Neural cell (in vitro differentiated cells): ENCODE measurements around the gene LOXL4.

Experiments used
- POLR2AphosphoS5 ChIP-seq: IDR thresholded peaks from 2 replicates; pipeline ENCODE4 v1.6.1; 2012
- RAD21 ChIP-seq: fragments of 450-650 bp; conservative IDR thresholded peaks from 2 replicates; pipeline ENCODE4 v1.6.1; 2014; ENCODE audit warnings: antibody characterized with exemption, mild to moderate bottlenecking, moderate library complexity
- SMC3 ChIP-seq: fragments of 450-650 bp; conservative IDR thresholded peaks from 2 replicates; pipeline ENCODE4 v1.6.1; 2014; ENCODE audit warnings: antibody characterized with exemption, mild to moderate bottlenecking, moderate library complexity; ENCODE audit not compliant: poor library complexity
- TF ChIP-seq, protein P1 (sequence below): fragments of 450-650 bp; IDR thresholded peaks from 2 replicates; pipeline ENCODE4 v1.5.1; 2014; ENCODE audit warnings: antibody characterized with exemption, mild to moderate bottlenecking, moderate library complexity; ENCODE audit not compliant: poor library complexity, severe bottlenecking
- TF ChIP-seq, protein P2 (sequence below): IDR thresholded peaks from 2 replicates; pipeline ENCODE4 v1.6.1; 2012; ENCODE audit warnings: borderline replicate concordance

DNA sequence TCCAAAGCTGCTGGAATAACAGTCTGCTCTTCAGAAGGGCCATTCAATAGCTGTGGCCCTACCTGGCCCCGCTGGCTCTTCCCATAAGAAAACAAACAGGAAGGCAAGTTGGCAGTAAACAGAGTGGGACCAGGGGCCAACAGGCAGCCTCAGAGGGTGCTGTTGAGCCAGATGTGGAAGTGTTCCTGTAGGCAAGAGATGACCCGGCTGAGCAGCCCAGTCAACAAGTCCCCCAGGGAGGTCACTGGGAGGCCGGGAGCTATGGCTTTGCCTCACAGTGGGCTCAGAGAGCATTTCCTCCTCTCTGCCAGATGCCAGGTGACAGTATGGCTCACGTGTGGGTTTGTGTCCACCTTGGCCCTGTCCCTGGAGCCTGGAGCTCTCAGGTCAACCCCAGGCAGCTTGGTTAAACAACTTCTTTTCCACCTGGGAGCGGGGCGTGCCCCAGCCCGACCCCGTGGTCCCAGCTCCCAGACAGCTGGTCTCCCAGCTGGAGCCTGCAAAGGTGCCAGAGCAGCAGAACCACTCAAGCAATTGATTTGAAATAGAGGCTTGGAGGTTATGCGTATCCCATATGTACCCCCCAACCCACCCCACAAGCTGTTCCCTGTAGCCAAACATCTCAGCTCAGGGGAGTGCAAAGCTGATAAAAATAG, 33.8 kb upstream of the LOXL4 start:
- no peak for TF ChIP-seq SMC3
- TF ChIP-seq, protein P1, sequence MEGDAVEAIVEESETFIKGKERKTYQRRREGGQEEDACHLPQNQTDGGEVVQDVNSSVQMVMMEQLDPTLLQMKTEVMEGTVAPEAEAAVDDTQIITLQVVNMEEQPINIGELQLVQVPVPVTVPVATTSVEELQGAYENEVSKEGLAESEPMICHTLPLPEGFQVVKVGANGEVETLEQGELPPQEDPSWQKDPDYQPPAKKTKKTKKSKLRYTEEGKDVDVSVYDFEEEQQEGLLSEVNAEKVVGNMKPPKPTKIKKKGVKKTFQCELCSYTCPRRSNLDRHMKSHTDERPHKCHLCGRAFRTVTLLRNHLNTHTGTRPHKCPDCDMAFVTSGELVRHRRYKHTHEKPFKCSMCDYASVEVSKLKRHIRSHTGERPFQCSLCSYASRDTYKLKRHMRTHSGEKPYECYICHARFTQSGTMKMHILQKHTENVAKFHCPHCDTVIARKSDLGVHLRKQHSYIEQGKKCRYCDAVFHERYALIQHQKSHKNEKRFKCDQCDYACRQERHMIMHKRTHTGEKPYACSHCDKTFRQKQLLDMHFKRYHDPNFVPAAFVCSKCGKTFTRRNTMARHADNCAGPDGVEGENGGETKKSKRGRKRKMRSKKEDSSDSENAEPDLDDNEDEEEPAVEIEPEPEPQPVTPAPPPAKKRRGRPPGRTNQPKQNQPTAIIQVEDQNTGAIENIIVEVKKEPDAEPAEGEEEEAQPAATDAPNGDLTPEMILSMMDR, result no peak
- TF ChIP-seq, protein P2, sequence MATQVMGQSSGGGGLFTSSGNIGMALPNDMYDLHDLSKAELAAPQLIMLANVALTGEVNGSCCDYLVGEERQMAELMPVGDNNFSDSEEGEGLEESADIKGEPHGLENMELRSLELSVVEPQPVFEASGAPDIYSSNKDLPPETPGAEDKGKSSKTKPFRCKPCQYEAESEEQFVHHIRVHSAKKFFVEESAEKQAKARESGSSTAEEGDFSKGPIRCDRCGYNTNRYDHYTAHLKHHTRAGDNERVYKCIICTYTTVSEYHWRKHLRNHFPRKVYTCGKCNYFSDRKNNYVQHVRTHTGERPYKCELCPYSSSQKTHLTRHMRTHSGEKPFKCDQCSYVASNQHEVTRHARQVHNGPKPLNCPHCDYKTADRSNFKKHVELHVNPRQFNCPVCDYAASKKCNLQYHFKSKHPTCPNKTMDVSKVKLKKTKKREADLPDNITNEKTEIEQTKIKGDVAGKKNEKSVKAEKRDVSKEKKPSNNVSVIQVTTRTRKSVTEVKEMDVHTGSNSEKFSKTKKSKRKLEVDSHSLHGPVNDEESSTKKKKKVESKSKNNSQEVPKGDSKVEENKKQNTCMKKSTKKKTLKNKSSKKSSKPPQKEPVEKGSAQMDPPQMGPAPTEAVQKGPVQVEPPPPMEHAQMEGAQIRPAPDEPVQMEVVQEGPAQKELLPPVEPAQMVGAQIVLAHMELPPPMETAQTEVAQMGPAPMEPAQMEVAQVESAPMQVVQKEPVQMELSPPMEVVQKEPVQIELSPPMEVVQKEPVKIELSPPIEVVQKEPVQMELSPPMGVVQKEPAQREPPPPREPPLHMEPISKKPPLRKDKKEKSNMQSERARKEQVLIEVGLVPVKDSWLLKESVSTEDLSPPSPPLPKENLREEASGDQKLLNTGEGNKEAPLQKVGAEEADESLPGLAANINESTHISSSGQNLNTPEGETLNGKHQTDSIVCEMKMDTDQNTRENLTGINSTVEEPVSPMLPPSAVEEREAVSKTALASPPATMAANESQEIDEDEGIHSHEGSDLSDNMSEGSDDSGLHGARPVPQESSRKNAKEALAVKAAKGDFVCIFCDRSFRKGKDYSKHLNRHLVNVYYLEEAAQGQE, result no peak
- no peak for TF ChIP-seq RAD21
- no peak for TF ChIP-seq POLR2AphosphoS5
